Activated CD8-positive, alpha-beta T cell treated with anti-CD3 and anti-CD28 coated beads for 36 hours (primary cell): Measurements from ENCODE around the gene MYO1H. TPM values are rescaled to one million over a fixed set of nuclear protein-coding genes. Genes with fewer than 3 reads are reported as not detected.

Experiments
- ATAC-seq: fragments of 200-7000 bp; cut with Tn5 transposase; one replicate; pipeline ENCODE4 v1.10.0; 2021; ENCODE audit warnings: mild to moderate bottlenecking, moderate library complexity
- CTCF ChIA-PET: fragments of 350-600 bp; sonication (Branson Sonifier 250); formaldehyde crosslinking; loops from one replicate; lab custom pipeline; 2021; ENCODE audit warnings: antibody characterized with exemption; lab: Charles Lee
- POLR2A ChIA-PET: fragments of 350-600 bp; sonication (Branson Sonifier 250); formaldehyde crosslinking; loops from one replicate; lab custom pipeline; 2021; ENCODE audit warnings: antibody characterized with exemption; lab: Charles Lee
- DNase-seq: peaks from one replicate; pipeline ENCODE4 v3.0.0-alpha.2; 2020
- H3K27ac Mint-ChIP-seq: one replicate; pipeline ENCODE4 v1.8.0; 2021; ENCODE audit warnings: mild to moderate bottlenecking, mixed read lengths
- H3K27me3 Mint-ChIP-seq: one replicate; pipeline ENCODE4 v1.8.0; 2021; ENCODE audit warnings: mixed read lengths
- H3K36me3 Mint-ChIP-seq: one replicate; pipeline ENCODE4 v1.8.0; 2021; ENCODE audit warnings: low read depth, mixed read lengths
- H3K4me1 Mint-ChIP-seq: one replicate; pipeline ENCODE4 v1.8.0; 2021; ENCODE audit warnings: low read depth, mixed read lengths
- H3K4me3 Mint-ChIP-seq: one replicate; pipeline ENCODE4 v1.8.0; 2021; ENCODE audit warnings: mild to moderate bottlenecking, moderate library complexity, mixed read lengths
- H3K9me3 Mint-ChIP-seq: one replicate; pipeline ENCODE4 v1.8.0; 2021; ENCODE audit warnings: mixed read lengths
- CTCF ChIP-seq: fragments of 200-600 bp; IDR thresholded peaks from one replicate; pipeline ENCODE4 v1.8.0; 2022; ENCODE audit warnings: antibody characterized with exemption, mild to moderate bottlenecking
- intact Hi-C: fragments of 100-400 bp; cut with micrococcal nuclease; formaldehyde crosslinking; loops from one replicate; pipeline ENCODE4 v1.10.0; 2022
- total RNA-seq, 2 experiments: library from RNA; stranded (reverse); gene quantifications; one replicate each; pipeline ENCODE4 v1.2.3, GENCODE V29; 2021

Gene MYO1H
- total RNA-seq, 2 experiments from 2014 or later = not detected

GRCh38 chr12:109382031-109382430 lies 34.3 kb downstream of the MYO1H start:
- TF ChIP-seq CTCF = no peak
- H3K4me3 Mint-ChIP-seq = no peak overlapping the region
- H3K4me1 Mint-ChIP-seq = no peaks in the 10 kb centered on the region
- CTCF ChIA-PET = no interaction called here
- H3K36me3 Mint-ChIP-seq = no peaks in the 10 kb centered on the region
- peaks cover 21% of the 10 kb centered on the region for H3K27me3 Mint-ChIP-seq
- DNase-seq (no peak), ATAC-seq (no peak)
- no peak overlapping the region for H3K27ac Mint-ChIP-seq
- POLR2A ChIA-PET = no interaction called here
- intact Hi-C loops = no loop called here
- H3K9me3 Mint-ChIP-seq = no peaks in the 10 kb centered on the region

GRCh38 chr12:109383240-109383639 lies 35.5 kb downstream of the MYO1H start:
- H3K4me3 Mint-ChIP-seq = no peak overlapping the region
- no peak overlapping the region for H3K27ac Mint-ChIP-seq
- no peak for TF ChIP-seq CTCF
- H3K27me3 Mint-ChIP-seq = peaks cover 23% of the 10 kb centered on the region
- no peaks in the 10 kb centered on the region for H3K36me3 Mint-ChIP-seq
- ATAC-seq = no peak
- CTCF ChIA-PET = interaction anchor here (1.2 to 2.1 kb wide), 2 partner anchors 11 to 45 kb away, joined by 3 to 9 read pairs; no protein-coding TSS in a partner anchor
- no peak for DNase-seq
- intact Hi-C loops = no loop called here
- H3K4me1 Mint-ChIP-seq = no peaks in the 10 kb centered on the region
- POLR2A ChIA-PET = no interaction called here
- H3K9me3 Mint-ChIP-seq = peaks cover 4% of the 10 kb centered on the region

- H3K9me3 Mint-ChIP-seq = peaks cover 4% of the 10 kb centered on the region
- DNase-seq (no peak), ATAC-seq (no peak)
- intact Hi-C loops = loop anchor here (2.0 to 5.0 kb wide), 3 partner anchors 39 to 268 kb away; partner anchors contain the start of genes ACACB and MYO1H
- H3K27me3 Mint-ChIP-seq = peaks cover 19% of the 10 kb centered on the region
- H3K4me1 Mint-ChIP-seq = no peaks in the 10 kb centered on the region
- CTCF ChIA-PET = interaction anchor here (0.7 to 1.9 kb wide), 12 partner anchors 8 to 278 kb away, joined by 3 to 16 read pairs (median 4); no protein-coding TSS in a partner anchor
- no peaks in the 10 kb centered on the region for H3K36me3 Mint-ChIP-seq
- no peak overlapping the region for H3K27ac Mint-ChIP-seq
- TF ChIP-seq CTCF = peak; percentile 51
- H3K4me3 Mint-ChIP-seq = no peak overlapping the region
- POLR2A ChIA-PET = no interaction called here
Observed at GRCh38 chr12:109385339-109386058, 37.8 kb downstream of the MYO1H start.

- intact Hi-C loops = loop anchor here (2.0 to 5.0 kb wide), 3 partner anchors 39 to 269 kb away; partner anchors contain the start of genes ACACB and MYO1H
- peaks cover 20% of the 10 kb centered on the region for H3K27me3 Mint-ChIP-seq
- H3K36me3 Mint-ChIP-seq = no peaks in the 10 kb centered on the region
- DNase-seq (no peak), ATAC-seq (no peak)
- ChIA-PET CTCF (interaction anchor here (1.0 to 1.9 kb wide), 9 partner anchors 8 to 278 kb away, joined by 3 to 16 read pairs (median 4); partner anchors contain the start of gene MYO1H), POLR2A (no interaction called here)
- peaks cover 4% of the 10 kb centered on the region for H3K9me3 Mint-ChIP-seq
- no peaks in the 10 kb centered on the region for H3K4me1 Mint-ChIP-seq
- H3K27ac Mint-ChIP-seq = no peak overlapping the region
- no peak for TF ChIP-seq CTCF
- no peak overlapping the region for H3K4me3 Mint-ChIP-seq
Observed at GRCh38 chr12:109386059-109386433, 38.3 kb downstream of the MYO1H start.
